Kidney capillary endothelial cell (primary cell): ENCODE data around the gene SPTBN1.
A peak's percentile ranks its signal among the peaks of the same experiment; 100 is the strongest.

Experiments used
- DNase-seq: peaks from one replicate; pipeline ENCODE4 v3.0.0-alpha.2; 2018; ENCODE audit warnings: low spot score

The SPTBN1 gene

DNA sequence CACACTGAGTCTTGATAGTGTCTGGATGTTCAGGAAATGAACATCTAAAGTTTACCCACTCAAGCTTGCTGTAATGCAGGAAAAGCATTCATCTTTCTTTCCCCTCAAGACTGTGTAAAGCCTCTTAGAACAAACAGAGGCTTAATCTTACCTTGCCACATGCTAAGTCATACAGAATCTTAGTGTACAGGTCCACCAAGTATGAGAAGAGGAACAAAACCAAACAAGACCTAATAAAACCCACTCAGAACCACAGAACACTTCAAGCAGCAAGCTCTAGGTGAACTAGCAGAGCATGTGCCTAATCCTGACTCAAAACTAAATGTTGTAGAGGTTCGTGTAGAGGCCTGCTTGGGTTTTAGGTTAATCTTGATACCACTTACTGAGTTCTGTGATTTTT, 97.6 kb downstream of the SPTBN1 start:
- DNase-seq = no peak

DNA sequence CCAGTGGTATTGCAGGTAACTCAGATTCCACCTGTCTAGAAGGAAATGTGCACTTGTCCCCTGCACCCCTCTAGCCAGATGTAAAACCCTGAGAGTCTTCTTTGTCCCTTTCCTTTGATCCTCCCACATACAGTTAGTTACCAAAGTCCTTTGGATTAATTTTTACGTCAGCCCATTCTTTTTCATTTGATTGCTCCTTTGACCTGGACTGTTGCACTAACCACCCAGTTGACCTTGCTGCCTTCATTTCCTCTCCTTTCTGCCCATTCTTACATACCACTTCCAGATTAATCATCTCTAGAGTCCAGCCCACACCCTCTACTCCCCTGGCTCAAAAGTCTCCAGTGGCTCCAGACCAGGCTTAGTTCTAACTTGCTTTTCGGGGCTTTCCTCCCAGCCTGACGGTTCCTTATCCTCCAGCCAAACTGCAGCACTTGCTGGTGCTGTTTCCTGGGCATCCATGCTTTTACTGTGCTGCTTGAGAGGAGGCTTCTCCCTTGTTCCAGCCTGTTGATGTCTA, 99.3 kb downstream of the SPTBN1 start:
- no peak for DNase-seq

DNA sequence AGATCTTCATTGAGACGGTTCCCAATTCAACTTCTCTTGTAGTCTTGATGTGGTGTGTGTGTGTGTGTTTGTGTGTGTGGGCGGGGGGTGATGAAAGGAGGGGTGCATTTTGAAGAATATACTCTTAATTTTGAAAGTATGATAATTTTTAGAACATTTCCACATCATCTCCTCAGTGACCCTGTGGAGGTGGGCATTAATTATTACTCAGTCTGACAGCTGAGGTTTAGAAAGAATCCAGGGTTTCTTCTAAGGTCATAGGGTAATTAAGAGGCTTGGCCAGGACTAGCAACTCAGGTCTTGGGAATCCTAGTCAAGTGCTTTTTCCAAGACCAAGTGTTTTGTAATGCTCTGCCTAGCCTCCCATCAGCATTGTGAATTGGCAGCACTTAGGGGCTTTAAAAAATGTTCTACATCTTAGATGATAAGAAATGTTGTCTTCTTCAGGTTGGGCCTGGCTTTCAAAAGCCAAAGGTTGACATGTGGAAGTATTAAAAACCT, 100.5 kb downstream of the SPTBN1 start:
- no peak for DNase-seq

DNA sequence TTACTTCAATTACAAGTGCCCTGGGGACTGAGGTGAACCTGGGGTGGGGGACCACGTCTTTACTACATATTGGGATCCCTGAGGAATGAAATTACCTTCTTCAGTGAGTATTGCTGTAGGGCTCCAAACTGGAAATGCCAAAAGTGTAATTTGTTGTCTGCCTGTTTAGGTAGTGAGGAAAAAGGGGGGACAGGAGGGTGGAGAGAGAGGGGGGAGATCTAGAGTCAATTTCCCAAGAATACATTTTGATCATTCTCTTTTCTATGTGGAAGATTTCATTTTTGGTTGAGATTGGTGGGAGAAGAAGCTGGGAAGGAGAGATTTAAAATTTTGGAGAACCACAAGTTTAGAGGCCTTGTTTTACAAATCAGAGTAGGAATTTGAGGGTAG, 101.1 kb downstream of the SPTBN1 start:
- no peak for DNase-seq

DNA sequence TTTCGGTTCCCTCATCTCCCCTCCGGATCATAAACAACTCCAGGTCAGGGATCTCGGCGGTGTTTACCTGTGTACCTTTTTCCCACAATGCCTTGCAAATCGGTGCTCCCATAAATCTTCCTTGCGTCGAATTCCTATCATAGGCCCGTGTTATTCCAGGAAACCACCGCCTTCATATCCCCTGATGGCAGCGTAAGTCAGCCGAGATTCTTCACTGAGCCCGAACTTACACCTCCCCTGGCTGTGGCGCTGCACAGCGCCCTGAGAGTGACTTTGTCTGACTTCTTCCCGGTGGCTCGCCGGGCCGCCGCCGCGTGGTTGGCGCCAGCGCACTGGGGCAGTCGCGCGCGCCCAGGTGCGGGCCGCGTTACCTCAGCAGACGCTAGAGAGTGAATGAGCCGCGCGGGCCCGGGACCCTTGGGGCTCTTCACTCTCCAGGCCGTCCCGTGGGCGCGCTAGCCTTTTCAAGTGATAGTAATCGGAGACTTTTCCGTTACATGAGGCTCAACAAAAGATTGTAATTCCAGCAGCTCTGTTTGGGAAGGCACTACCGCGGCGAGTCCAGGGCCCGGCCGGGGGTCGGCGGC, 101.6 kb downstream of the SPTBN1 start:
- peak; percentile 76 for DNase-seq

DNA sequence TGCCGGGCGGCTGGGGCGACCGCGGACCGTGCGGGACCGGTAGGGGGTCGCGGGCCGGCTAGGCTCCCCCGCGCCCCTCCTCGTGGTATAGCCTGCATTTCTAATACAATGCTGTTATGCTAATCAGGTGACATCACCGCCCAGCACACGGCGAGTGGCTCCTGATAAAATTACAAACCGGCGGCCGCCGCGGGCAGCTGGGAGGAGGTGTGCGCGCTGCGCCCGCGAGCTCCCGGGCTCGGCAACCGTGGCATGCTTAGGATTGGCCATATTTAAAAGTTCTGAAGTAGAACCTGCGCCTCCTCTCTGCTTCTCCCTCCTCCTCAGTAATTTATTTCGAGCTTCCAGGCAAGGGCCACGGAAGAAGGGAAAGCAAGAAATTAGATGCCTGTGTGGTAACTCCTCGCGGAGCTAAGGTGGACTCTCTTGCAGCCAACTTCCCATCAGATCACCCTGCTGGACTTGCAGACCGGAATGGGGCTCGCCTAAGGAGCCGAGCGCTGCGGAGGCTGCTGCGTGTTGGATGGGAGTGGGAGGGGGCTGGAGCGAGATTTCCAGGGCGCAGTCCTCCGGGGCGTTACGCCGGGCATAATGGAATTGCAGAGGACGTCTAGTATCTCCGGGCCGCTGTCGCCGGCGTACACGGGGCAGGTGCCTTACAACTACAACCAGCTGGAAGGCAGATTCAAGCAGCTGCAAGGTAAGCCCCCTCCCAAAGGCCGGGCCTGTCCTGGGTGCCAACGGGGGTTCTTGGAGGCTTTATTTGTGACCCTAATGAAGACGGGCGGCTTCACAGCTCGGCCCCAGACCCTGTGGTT, 102.3 kb downstream of the SPTBN1 start:
- peak; percentile 73 for DNase-seq

DNA sequence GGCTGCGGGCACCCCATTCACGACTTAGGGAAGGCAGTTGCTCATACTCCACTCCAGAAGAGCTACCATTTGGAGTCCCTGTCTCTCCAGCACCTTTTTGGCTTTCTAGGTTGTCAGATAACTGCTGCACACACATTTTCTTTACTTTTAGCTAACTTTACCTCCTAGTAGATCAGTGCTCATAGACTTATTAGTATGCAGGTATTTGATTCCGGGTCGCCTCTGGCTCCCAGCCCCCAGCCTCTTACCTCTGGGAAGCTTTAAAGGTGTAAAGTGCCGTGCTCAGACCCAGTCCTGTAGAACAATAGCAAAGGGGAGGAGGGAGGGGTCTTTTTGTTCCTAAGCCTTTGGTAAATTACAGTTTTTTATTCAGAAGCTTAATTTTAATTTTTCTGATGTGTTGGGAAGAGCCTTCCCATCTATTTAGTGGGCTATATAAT, 102.9 kb downstream of the SPTBN1 start:
- no peak for DNase-seq

DNA sequence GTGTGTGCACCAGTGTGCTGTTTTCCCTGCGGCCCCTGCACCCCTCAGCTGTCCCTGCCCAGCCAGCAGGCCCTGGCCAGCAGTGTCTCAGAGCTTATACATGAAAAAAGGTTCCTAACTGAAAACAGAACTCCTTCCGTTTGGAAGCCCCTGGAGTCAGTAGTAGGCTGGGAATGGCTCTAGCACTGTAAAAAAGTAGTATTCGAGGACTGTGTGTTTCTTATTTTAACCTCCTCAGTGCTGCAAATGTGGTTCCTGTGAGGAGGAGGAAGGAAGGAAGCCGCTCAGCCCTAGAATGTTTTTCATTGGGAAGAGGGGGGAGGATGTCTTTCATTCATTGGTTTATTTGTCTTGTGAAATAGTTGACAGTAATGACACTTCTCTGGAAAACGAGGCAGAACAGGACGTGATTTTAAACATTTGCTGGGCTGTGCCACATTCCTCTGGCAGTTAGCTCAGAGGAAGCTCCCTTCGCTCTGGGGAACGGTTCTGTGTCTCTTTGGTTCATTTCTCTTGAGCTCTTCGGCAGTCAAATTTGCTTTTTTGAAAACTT, 103.5 kb downstream of the SPTBN1 start:
- peak; percentile 90 for DNase-seq

DNA sequence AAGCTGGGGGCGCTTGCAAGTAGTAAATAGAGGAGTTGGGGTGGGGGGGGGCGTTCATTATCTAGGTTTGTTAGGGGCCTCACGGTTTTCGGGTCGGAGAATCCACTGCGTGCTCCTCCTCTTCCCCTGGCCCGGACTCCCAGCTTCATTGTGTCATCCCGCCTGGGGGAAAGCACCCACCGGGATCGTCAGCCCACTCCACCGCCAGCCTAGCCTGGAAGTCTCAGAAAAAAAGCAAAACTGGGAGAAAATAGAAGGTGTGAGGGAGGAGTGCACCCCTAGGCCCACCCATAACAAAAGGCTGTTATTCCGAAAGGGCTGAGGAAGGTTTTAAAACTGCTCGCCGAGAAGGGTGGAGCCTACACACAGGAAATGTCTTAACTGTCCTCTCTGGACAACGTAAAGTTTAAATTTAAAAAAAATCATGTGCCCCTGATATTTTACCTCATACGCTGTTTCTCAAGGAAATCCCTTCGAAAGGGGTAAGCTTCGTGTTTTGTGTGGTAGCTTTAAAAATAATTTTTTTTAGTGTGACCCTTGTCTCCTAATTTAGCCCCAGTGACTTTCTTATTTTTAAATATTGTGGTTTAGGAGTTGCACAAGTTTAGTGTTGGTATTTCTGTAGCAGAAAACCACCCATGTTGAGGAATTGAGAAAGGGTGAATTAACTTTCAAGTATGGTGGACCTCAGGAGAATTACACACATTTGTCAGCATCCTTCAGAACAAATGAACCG, 104.2 kb downstream of the SPTBN1 start:
- DNase-seq = no peak

DNA sequence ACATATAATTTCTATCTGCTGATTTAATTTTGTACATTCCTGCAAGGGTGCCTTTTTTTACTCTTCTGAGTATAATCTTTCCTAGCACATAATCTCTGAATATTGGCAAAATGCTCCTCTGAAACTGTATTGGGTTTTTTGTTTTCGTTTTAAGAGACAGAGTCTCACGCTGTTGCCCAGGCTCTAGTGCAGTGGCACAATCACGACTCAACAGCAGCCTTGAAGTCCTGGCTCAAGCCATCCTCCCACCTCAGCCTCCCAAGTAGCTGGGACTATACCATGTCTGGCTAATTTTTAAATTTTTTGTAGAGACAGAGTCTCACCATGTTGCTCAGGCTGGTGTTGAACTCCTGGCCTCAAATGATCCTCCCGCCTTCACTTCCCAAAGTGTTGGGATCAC, 104.9 kb downstream of the SPTBN1 start:
- no peak for DNase-seq

DNA sequence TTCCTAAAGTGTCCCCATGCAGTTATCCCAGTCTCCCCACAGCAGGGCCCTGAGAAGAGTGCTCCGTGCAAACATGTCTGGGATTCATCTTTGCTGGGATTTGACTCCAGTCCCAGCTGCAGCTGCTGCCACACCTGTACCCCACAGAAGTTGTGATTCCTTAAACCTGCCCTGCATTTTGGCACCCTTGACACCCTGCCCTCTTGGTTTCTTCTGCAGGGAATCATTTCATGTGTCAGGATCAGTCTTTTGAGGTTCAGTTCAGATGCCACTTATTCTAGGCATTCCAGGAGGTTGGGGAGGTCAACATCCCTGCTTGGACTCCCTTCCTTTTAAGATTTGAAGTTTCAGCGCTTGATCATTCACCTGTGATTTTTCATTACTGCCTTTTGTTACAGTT, 108.3 kb downstream of the SPTBN1 start:
- no peak for DNase-seq

DNA sequence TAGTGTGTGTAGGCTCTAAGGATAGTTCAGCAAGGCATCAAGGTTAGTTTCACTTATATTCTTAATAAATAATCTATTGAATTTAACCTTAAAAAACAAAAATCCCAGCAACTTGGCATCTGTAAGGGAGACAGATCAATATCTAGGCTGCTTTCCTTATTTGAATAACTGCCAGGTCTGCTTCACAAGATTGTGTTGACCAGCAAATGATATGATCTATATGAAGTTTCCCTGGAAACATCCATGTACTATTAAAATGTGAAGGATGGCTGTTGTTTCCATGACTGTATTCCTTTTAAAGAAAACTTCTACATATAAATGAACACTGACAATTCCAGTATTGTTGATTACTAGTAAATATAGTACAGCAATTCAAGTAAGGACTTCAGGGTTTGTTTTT, 109.4 kb downstream of the SPTBN1 start:
- DNase-seq = no peak

DNA sequence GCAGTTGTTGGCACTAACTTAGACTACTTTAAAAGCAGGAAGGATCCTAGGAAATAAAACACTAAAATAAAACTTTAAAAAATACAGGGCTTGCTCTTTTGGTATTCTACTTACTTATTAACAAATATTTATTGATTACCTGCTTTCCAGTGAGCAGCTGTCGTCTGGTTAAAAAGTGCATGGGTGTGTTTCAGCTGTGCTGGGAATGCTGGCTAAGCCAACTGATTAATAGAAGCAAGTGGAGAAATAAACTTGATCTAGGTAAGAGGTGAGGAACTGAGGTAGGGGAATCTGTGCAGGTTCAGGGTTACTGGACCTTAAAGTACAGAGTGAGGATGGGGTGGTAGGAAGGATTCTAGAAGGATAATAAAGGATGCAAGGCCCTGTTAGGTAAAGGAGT, 110.8 kb downstream of the SPTBN1 start:
- no peak for DNase-seq

DNA sequence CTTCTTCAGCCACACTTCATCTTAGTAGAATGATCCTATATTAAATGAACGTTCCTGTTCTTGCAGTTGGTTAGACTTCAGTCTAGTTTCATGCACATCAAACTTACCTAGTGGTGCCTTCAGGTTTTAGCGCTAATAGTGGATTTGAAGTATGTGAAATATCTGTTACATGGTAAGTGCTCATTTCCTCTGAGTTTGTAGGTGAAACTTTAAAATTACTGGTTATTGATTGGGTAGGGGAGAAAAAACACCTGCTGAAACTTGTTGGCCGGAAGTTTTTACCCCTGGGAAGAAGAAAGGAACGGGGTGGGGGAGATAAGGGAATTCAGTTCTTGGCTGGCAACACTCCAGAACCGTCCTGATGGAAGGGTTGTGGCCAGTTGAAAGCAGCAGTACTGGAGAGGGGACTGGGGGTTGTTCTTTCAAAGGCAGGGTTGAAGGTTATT, 112.8 kb downstream of the SPTBN1 start:
- DNase-seq = no peak

DNA sequence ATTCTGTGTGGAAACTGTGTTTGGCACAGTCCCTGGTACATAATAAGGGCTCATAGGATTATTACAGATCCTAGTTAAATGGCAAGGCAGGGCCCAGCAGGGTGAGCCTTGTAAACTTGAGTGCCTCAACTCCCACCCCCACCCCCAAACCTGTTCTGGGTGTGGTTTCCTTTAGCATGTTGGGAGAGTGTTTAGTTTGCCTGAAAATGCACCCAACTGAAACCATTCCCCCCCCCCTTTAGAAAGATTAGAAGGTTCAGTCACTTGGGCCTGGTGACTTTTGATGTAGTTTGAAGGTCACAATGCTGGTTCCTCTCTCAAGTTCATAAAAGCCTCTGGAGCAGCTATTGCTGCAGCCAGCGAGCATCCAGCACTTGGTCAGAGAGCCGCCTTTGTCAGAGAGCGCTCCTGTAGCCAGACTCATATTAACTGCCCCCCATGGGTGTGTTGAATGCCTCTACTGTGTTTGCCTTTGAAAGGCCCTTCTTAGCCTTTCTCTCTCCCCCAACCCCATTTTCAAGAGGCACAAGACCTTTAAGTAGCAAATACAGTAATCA, 113.7 kb downstream of the SPTBN1 start:
- DNase-seq = no peak

DNA sequence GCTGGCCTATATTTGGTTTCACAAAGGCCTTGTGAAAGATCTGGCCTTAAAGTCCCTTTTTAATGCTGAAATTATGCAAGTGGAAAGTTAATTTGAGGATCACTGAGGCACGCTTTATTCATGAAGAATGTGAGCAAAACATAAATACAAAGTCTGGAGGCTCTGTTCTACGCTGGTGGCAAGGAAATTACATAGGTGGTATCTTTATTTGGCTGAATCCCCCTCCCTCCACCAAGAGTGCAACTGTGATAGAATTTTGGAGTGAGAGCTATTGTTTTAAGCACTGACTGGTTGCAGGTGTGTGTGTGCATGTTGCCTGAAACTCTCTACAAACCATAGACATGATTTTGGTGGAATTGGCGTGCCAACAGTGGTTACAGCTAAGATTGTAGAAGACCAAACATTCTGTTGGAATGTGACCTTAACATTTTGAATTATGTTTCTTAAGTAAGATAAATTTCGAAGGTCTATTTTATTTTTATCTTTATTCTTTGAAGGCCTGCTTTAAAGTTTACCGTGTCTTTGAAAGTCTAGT, 114.3 kb downstream of the SPTBN1 start:
- DNase-seq = no peak

DNA sequence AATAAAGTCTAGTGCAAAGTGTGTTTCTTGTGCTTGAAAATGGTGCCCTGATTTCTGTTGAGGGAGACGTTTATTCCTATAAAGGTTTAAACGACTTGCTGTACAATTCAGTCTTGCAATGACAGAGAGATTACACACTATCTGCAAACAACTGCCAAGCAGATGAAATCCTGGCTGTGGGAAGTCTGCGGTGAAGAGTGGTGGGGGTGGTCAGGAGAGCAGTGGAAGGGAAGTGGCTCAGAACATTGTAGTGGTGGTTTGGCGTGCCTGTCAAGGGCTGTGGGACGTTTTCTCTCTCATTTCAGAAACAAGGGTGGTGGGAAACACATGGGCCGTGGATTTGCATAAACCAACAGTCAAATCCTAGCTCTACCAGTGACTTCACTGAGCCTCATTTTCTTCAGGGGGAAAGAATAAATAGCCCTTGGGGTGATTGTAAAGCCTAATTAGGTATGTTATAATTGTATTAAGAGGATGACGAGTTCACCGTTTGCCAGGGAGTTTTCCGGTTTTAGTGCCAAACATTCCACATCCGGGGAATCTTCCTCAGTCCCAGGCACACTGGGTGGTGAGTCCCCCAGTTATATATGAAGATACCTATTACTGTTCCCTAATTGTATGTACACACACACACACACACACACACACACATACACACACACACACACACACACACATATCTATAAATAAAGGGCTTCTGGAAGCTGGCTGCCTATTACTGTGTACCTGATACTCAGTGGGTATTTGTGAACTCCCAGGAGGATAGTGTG, 115.0 kb downstream of the SPTBN1 start:
- DNase-seq = no peak

DNA sequence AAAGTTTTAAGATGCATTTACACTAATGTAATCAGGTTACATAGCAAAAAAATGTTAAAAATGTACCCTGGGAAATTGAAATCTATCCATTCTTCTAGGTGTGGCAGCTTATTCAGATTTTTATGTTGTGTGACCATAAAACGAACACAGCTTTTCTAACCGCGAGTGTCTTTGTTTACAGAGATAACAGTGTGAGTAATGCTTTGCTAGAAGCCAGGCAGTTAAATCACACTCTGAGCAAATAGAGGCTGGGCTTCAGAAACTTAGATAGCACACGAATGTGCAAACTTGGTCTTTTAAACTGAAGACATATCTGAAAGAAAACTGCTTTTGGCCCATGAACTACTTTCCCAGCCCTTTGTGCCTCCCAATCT, 116.1 kb downstream of the SPTBN1 start:
- no peak for DNase-seq

DNA sequence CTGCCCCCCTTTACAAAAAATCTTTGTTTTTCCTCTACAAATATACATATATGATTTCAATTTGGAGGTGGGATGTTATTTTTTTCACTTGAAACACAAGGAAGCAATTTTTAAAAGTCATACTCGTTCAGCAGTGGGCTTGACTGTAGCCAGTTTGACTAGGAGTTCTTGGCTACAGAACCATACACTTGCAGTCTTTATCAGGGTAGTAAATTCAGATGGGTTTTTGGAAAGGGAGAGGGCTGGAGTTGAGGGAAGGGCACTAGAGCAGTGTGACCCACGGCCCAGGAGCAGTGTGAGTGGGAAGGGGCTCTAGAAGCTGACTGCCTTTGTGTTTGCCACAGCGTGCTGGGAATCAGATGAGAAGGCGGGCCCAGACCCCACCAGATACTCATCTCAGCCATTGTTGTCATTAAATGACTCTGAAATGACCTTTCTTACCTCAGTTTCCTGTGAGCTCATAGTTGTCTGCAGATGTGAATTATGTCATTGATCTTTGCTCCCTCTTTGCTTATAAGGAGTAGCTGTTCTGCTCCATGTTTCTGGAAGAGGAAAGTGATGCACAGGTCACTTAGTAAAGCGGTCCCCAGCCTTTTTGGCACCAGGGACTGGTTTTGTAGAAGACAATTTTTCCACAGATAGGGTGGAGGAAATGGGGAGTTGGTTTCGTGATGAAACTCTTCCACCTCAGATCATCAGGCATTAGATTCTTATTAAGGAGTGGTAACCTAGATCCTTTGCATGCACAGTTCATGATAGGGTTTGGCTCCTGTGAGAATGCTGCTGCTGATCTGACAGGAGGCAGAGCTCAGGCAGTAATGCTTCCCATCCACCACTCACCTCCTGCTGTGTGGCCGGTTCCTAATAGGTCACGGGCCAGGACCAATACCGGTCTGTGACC, 116.8 kb downstream of the SPTBN1 start:
- DNase-seq = peak; percentile 89

DNA sequence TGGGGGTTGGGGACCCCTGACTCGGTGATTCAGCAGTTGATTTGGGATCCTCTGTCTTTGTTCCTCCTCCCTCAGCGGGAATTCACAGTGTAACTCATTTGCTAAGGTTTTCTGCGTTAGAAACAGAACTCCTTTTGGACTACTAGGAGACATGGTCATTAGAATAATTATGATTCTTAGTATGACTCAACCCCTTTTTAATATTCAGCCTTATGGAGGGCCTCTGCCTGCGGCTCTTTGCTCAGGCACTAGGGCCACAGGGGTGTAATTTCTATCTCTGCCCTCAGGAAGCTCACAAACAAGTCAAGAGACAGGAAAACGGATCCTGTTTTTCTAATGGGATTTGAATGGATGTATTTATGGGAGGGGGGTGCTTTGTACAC, 117.4 kb downstream of the SPTBN1 start:
- no peak for DNase-seq
